NCI-H2107 (cell line): ENCODE data around the gene BMPR2.

Experiments
- DNase-seq: peaks from one replicate; lab custom pipeline; 2025; lab: John Stamatoyannopoulos, UW

Gene BMPR2

GRCh38 chr2:202604699-202605098 is 228.6 kb downstream of the BMPR2 start:
- no peak for DNase-seq

DNA sequence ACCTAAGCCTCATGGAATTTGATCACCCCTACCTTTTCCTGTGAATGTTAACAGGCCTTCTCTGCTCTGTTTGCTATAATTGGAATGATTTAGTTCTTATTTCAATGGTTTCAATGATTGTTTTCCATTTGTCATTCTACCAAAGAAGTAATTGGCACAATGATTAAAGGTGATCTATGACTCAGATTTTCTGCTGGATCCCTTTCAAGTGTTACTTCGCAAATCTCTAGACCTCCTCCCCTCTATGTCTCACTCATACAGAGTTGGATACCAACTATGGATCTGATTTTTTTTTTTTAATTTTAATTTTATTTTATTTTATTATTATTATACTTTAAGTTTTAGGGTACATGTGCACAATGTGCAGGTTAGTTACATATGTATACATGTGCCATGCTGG is 229.0 kb downstream of the BMPR2 start:
- no peak for DNase-seq

- DNase-seq, result no peak
Measured at GRCh38 chr2:202608142-202608852, 232.2 kb downstream of the BMPR2 start.

DNA sequence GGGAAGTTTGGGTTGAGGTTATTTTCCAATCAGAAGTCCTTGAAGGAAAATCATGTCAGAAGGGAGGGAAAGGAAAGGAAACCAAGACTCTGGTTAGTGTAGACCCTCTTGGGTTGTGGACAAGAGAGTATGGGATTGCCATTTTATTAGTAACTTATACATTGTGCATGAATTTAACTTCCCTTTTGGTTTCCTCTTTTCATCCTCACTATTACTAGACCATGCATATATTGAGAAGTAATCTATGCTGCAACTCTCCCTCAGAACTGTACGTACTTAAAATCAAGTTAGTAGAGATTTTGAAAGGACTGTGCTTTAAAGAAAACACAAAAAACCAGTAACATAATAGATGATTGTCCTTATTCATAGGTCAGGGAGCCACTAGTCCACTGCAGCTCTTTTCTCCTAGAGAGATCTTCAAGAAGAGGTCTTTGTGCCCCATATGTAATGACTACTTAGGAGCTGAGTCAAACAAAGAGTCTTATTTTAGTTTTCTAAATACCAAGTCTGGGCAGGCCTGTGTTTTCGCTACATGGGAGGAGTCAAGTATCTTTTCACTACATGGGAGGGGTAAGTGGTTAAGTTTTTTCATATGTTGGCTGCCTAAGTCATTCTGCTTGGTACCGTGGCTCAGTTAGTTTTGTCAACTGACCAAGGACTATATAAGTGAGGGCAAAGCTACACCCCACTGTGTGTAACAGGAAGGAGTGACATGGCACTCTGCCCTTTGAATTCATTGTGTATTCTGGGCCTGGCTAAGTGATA is 233.4 kb downstream of the BMPR2 start:
- DNase-seq, result no peak

DNA sequence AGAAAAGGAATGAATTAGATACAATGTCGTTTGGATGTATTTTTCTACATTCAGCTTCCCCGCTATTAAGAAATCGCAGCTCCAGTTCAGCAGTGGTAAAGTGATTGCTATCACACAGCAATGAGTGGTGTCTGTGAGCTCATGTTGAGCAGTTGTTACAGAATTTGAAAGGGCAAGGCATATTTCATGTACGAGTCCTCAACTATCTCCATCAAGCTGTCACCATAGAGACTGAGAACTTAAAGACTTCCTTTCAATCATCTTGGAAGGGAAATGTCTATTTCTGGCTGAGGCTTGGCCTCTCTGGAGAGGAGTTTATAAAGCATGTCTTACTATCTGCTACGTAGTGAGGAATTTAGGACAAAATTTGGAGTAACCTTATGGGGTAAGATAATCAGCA is 234.3 kb downstream of the BMPR2 start:
- no peak for DNase-seq

DNA sequence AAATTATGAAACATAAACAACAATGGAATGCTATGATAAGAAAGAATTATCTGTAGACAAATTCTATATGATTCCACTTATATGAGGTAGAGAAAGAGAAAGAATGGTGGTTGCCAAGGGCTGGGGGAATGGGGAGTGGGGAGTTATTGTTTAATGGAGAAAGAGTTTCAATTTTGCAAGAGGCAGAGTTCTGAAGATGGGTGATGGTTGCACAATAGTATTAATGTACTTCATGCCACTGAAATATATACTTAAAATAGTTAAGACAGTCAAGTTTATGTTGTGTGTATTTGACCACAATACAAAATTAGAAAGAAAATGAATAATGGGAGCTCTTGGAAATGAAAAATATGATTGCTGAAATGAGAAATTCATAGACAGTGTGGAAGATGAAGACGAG is 236.0 kb downstream of the BMPR2 start:
- no peak for DNase-seq

DNA sequence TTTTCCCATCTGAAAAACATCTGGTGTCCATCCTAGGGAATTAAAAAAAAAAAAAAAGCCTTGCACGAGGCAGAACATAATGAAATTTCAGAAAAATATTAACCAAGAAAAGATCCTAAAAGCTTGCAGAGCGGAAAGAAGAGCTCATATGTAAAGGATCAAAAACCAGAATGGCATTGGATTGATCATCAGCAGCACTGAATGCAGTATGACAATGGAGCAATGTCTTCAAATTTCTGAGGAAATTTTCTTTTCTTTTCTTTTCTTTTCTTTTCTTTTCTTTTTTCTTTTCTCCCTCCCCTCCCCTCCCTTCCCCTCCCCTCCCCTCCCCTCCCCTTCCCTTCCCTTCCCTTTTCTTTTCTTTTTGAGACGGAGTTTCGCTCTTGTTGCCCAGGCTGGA is 237.4 kb downstream of the BMPR2 start:
- DNase-seq, result no peak
